ENCODE measurements around the gene PDE8B.

The PDE8B gene

DNA sequence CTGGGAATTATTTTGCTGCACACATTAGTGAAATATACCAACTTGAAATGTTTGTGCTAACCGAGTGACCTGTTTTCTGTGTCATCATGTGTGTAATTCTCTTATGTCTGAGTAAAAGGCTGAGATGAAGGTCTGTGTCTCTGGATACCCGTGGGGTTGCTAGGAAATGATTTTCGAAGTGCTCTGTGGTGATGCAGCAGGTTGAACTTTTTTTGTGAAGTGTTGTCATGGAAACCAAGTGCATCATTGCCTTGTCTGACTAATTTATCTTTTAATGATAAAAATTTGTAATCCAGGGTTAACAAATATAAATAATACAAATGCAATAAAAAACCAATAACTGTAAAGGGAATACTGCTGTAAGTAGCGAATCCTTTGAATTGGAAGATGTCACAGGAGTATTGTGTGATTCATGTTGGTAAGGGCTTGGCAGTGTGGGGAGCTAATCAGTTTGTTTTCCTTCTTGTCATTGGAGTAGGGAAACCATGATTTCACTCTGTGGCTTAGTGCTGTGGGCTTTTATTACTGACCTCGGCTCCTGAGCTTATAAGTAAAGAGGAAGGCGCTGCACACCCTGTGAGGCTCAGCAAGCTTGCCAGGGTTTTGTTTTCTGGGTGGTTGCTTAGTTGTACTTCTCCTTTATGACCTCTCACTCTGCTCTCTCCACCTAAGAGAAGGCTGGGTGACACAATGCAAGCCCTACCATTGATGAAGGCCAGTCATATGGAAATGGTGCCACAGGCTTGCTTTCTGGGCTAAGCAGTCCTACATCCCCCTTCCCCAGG lies 22.3 kb downstream of the PDE8B start:
- no peak for DNase-seq (ENCODE audit: low read depth)

GRCh38 chr5:77235846-77236721 lies 25.6 kb downstream of the PDE8B start:
- DNase-seq (ENCODE audit: low read depth): no peak

GRCh38 chr5:77239126-77239741 lies 28.8 kb downstream of the PDE8B start:
- peak; percentile 4 for DNase-seq (ENCODE audit: low read depth)

- DNase-seq (ENCODE audit: low read depth): no peak
These were observed 31.0 kb downstream of the PDE8B start for GRCh38 chr5:77241444-77241843.

DNA sequence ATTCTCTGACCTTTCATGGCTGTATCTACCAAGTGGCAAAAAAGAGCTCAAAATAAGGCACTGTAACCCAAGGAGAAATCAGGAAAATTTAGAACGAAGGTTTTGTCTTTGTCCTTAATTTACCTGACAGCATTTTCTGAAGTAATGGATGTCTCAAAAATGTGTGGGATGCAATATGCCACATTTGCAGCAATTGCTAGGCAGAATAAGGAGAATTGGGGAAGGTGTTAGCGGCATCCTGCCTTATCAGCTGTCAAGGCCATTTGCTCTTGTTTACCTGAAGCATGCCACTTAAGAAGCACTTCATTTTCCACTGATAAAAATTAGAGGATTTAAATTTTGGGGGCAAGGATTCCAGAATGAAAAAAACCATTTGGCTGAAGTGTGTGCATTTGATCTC lies 39.0 kb downstream of the PDE8B start:
- no peak for DNase-seq (ENCODE audit: low read depth)

GRCh38 chr5:77250021-77250420 lies 39.5 kb downstream of the PDE8B start:
- no peak for DNase-seq (ENCODE audit: low read depth)

DNA sequence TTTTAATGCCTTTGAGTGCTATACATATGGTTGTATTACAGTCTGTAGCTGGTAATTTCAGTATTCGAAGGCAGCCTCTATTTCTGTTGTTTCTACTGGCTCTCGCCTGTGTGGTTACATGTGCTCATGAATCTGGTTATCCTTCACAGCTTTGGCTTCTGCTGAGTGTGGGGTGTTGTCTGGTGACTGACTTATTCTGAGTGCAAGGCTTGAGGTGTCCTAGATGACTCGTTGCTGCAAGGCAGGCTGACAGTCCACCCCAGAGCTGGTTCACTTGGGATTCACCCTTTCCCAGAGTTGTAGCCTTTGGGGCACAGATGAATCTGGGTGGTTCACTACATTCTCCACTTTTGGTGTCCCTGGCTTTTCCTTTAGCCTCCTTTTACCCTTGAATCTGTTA lies 41.4 kb downstream of the PDE8B start:
- no peak for DNase-seq (ENCODE audit: low read depth)

DNA sequence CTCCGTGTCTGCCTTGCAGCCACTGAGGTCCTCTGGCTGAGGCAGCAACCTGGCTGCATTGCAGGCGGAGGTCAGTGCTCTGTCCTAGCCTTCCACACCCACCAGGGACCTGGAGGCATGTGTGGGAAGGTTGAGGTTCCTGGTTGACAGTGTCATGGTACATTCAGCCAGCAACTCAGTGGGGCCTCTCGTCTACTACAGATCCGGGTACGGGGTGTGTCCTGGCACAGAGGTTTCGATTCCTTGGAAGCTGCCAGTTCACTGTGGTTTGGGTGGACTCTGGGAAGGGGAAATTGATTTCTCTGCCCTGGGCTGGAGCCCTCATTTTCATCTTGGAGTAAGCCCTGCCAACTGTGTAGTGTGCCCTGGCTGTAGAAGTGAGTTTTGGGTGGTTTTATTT lies 45.1 kb downstream of the PDE8B start:
- no peak for DNase-seq (ENCODE audit: low read depth)

DNA sequence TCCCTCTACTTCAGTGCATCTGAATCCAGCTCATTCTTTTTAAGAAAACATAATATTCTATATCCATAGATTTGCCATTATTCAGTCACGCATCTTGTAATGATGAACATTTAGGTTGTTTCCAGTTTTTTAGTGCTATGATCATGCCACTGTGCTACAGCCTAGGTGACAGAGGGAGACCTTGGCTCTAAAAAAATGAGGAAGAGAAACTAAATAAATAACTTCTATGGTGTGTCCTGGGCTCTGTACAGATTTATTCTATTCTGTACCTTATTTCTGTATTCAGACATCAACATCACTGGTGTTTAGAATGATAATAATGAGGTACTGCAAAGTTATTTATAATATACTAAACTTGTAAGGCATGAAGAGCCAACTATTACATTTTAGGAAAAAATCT lies 45.9 kb downstream of the PDE8B start:
- no peak for DNase-seq (ENCODE audit: low read depth)

GRCh38 chr5:77258652-77259051 lies 48.2 kb downstream of the PDE8B start:
- DNase-seq (ENCODE audit: low read depth): no peak

GRCh38 chr5:77259476-77259875 lies 49.0 kb downstream of the PDE8B start:
- DNase-seq (ENCODE audit: low read depth): no peak

GRCh38 chr5:77262697-77263096 lies 52.2 kb downstream of the PDE8B start:
- no peak for DNase-seq (ENCODE audit: low read depth)

DNA sequence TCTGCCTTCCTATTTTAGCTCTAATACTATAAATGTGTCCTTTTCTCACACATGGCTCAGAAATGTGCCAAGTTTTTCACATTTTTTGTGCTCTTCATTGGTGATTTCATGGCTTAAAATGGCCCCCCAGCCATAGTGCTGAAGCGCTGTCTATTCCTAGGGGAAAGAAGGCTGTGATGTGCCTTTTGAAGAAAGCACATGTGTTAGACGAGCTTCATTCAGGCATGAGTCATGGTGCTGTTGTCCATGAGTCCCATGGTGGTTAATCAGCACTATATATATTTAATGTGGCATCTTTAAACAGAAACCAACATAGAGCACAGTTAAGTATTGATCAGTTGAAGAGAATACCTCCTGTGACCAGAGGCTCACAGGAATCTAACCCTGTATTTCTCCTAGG lies 55.8 kb downstream of the PDE8B start:
- DNase-seq (ENCODE audit: low read depth): no peak

- DNase-seq (ENCODE audit: low read depth): no peak
These were observed 57.0 kb downstream of the PDE8B start for GRCh38 chr5:77267496-77267895.

GRCh38 chr5:77272206-77272605 lies 61.7 kb downstream of the PDE8B start:
- DNase-seq (ENCODE audit: low read depth): no peak

DNA sequence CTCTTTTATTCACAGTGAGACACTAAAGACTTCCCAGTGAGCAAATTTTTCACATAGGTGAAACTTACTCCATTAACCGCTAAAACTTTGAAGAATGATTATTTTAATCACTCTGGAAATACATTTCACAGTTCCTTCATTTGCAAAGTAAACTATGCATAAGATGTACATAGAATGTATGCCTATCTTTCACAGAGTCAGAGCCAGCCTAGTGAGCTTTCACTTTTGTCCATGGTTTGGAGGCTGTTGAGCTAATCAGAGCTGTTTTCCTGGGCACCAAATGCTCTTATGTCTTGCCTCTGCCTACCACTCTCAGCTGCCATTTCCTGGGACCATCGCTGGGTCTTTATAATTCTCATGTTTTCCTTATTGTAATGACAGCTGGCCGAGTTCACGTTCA lies 67.3 kb downstream of the PDE8B start:
- no peak for DNase-seq (ENCODE audit: low read depth)

DNA sequence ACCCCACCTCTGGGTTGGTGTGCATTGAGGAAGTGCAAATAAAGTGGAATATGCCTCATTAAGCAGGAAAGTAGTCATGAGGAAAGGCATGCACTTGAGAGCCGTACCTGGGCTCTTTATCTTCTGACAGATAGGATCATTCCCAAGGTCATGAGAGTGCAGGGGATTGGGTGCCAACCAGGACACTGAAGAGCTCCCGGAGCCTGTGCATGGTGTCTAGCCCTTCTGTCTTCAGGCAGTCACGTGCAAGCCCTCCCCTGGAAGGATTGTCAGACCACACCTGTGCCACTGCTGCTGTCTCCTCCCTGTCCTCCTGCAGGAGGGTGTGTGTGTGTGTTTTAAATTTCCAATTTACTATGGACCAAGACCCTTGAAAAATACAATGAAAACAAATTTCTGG lies 69.6 kb downstream of the PDE8B start:
- no peak for DNase-seq (ENCODE audit: low read depth)

DNA sequence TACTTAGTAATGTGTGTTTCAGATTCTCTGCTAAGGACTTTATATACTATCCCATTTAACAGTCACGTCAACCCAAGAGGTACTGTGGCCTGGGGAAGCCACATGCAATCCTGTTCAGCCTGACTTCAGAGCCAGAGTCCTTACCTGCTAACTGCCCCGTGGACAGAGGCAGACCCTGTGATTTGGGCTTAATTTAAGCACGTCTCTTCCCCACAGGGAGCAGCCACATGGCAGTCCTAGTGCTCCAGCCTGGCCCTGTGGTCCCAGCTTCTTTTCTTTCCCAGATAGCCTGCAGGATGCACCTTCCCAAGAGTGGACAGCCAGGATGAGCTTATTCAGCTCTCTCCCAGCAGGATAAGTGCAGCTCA lies 71.5 kb downstream of the PDE8B start:
- no peak for DNase-seq (ENCODE audit: low read depth)

DNA sequence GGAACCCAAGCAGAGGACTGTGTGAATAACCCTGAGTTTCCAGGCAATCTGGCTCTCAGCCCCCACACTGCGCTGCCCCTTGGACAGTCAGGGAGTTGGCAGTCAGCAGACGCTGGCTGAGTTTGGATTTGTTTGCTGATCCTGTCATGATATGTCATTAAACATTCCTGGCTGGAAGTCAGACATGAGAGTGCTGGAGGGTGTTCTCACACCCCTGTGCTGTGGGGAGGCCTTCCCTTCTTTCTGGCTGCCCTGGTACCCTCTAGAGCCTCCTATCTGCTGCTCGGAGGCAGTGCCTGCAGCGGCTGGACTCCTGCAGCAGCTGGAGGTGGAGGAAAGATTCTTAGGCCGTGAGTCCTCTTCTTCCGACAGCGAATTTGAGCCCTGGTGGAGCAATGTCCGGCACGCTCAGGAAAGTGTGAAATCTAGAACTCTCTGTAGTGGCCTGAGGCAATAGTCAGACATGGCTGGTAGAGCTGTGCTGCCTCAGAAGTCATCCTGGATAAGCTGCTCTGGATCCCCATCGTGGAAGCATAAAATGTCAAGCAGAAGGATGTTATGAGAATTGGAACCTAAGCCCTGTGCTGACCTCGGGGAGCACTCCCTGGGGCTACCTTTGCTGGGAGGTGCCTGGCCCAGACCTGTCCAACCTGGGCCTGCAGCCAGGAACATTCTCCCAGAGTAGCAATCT lies 72.0 kb downstream of the PDE8B start:
- DNase-seq (ENCODE audit: low read depth): no peak

DNA sequence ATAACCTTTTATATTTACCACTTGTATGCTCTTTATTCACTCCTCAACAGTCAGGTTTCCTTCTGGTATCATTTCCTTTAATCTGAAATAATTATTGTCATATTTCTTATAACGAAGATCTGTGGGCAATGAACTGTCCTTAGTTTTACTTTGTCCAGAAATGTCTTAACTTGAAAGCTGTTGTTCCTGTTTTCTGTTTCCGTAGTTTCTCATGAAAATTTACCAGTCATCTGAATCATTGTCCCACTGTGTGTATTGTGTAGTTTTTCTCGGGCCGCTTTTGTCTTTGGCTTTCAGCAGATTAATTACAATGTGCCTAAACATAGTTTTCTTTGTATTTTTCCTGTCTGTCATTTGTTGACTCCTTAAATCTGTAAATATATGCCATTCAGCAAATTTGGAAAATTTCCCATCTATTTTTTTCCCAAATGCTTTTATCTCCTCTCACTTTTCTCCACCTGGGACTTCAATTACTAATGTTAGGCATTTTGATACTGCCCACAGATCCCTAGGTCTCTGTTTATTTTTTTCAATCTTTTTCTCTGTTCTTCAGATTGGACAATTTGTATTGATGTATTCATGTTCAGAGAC lies 74.9 kb downstream of the PDE8B start:
- DNase-seq (ENCODE audit: low read depth): no peak

GRCh38 chr5:77292026-77292757 lies 81.7 kb downstream of the PDE8B start:
- DNase-seq (ENCODE audit: low read depth): no peak

All from T follicular helper cell (primary cell).